GM12801 (cell line): Measurements from ENCODE around the gene PDE6B.

Experiments
- CTCF ChIP-seq: IDR thresholded peaks from one replicate; pipeline ENCODE4 v1.5.1; 2011; ENCODE audit warnings: control low read depth; ENCODE audit not compliant: insufficient read length; ENCODE audit errors: extremely low read depth

PDE6B gene

DNA sequence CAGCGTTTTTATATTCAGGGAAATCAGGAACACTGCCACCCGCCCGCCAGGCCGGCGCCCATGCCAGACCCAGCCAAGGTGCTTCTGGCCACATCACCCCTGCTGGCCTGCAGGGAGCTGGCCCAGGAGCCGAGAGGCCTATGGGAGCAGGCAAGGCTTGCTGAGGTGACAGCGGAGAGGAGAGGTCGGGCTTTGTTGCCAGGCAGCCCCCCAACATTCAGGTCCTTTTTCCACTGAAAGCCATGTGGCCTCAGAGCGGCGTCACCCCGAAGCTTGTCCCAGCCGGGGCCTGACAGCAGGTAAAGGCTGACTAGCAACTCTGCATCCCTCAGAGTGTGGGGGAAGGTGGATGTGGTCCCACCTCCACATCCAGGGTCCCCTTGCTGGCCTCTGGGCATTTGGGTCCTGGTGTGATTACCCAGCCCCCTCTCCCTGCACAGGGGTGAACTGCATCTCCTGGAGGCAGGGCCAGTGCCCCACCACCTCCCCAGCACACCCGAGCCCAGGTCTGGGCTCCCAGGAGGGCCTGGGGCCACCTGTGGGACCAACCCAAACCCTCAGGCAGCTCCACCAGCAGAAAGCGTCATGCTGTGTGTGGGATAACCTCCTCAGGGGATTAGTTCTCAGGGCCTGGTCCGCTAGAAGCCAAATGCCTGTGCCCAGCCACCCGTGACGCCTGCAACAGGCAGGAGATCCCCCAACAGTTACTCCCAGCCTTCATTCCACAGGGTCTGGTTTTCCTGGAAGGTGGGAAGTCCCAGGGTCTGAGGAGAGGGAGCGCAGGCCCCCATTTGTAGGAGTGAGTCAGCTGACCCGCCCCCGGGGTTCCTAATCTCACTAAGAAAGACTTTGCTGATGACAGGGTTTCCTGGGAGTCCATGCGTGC lies at the start of gene PDE6B:
TSS of gene PDE6B (plus strand) at position 869 of the 886 bp plus-strand sequence. CDS start 54 bp downstream, outside the sequence.
- TF ChIP-seq CTCF, result no peak

DNA sequence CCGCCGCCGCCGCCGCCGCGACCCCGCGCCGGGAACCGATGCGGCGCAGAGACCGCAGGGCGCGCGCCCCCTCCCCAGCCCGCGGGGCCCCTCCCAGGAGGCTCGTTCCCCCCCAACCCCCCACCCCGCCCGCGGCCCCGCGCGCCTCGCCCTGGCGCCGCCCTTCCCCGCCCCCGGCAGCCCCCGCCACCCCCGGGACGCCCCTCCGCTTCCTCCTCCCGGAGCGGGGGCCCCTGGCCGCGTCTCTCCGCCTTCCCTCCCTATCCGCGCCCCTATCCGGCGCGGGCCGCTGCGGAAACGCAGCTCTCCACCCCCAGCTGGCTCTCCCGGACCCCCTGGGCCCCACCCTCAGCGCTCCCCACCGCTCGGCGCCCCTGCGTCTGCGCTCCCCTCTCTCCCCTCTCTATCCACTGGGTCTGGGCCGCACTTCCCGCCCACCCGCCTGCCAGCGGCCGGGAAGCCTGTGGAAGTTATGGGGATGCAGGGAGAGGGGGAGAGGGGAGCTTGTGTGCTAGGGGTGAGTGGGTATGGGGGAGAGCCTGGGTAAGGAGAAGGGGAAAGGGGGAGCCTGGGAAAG lies 49.0 kb upstream of the PDE6B start, which contains the start of gene TMEM271:
TSS of gene TMEM271 (minus strand) at position 51 of the 577 bp plus-strand sequence. CDS start 233 bp downstream, outside the sequence.
- TF ChIP-seq CTCF, result no peak

GRCh38 chr4:576991-577498 lies 48.3 kb upstream of the PDE6B start:
- no peak for TF ChIP-seq CTCF

GRCh38 chr4:577499-578450 lies 47.6 kb upstream of the PDE6B start:
- no peak for TF ChIP-seq CTCF

- TF ChIP-seq CTCF, result no peak
Observed at GRCh38 chr4:578451-579443, 46.6 kb upstream of the PDE6B start.

GRCh38 chr4:579543-580175 lies 45.7 kb upstream of the PDE6B start:
- no peak for TF ChIP-seq CTCF
